GM19099 (cell line): ENCODE results near the gene FCER2.

ENCODE experiments used
- POLR2A ChIP-seq: IDR thresholded peaks from 3 replicates; pipeline ENCODE4 v1.6.1; 2011; ENCODE audit warnings: low read depth; ENCODE audit not compliant: insufficient read length; ENCODE audit errors: extremely low read depth

Gene FCER2

DNA sequence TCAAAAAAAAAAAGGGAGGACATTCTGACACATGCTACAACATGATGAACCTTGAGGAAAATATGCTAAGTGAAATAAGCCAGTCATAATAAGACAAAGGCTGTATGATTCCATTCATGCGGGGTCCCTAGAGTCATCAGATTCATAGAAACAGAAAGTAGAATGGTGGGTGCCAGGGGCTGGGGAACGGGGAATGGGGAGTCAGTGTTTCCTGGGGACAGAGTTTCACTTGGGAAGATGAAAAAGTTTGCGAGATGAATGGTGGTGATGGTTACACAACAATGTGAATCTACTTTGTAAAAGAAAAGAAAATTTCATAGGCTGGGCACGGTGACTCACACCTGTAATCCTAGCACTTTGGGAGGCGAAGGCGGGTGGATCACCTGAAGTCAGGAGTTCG, 36.1 kb upstream of the FCER2 start:
- TF ChIP-seq POLR2A: no peak

- TF ChIP-seq POLR2A: no peak
Observed at GRCh38 chr19:7737215-7737614, 35.3 kb upstream of the FCER2 start.

- no peak for TF ChIP-seq POLR2A
Observed at GRCh38 chr19:7736148-7736547, 34.2 kb upstream of the FCER2 start.

DNA sequence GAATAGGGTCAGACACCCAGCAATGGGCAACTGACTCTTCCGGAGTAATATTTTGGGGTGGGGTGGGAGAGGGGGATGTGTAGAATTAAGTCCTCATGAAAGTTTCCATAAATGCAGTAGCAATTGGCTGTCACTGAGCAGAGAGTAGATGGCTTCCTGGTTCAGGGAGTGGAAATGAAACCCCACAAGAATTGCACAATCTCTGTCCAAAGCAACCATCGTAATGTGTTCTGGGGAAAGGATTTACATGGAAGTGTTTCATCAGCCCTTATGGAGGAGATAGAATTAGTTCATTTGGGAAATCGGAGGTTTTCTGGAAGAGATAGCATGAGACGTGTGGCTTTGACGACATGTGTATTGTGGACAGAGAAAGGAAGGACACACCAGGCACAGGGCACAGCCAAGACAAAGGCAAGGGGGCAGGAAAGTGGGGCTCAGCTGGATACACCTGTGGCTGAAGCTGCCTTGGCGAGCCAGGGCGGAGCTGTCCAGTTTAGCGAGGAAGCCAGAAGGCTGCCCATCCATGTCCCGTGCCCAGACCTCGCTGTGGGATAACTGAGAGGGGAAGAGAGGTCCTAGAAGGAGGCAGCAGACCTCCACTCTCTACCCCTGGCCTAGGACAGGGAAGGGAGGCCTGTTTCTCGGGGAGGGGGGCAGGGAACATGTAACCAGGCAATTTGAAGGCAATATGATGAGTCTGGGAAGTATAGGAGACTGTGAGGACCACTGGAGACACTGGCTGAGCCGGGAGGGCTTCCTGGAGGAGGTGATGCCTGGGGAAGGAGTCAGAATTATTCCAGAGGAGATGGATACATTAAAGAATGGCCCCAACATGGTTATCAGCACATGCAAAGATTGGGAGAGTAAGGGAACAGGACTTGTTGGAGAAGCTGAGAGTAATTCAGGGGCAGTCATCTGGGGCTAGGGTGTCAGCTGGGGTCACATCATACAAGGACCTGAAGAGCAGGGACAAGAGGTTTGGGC, 32.6 kb upstream of the FCER2 start:
- TF ChIP-seq POLR2A: no peak

- no peak for TF ChIP-seq POLR2A
Observed at GRCh38 chr19:7733376-7733775, 31.4 kb upstream of the FCER2 start.

GRCh38 chr19:7732045-7732444, 30.1 kb upstream of the FCER2 start, which contains the start of gene CLEC4G:
Gene CLEC4G, minus strand, starts transcription at chr19:7732110. Its CDS starts 8 bp downstream, at chr19:7732102.
- TF ChIP-seq POLR2A: no peak

DNA sequence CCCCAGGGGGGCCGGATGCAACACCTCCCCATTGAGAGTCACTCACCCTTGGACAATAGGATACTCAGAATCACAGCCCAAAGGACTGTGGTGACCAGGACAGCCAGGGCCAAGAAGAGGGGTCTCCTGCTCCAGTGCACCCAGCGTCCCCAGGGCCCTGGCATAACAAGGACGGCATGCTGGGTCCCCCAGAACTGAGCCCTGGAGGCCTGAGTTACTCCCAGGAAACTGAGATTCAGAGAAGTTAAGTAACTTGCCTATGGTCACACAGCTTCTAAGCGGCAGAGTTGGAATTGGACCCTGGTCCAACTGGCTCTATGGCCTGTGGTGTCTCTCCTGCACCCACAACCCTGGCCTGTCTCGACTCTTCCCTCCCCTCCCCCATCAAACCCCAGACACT, 29.7 kb upstream of the FCER2 start:
- TF ChIP-seq POLR2A: no peak

DNA sequence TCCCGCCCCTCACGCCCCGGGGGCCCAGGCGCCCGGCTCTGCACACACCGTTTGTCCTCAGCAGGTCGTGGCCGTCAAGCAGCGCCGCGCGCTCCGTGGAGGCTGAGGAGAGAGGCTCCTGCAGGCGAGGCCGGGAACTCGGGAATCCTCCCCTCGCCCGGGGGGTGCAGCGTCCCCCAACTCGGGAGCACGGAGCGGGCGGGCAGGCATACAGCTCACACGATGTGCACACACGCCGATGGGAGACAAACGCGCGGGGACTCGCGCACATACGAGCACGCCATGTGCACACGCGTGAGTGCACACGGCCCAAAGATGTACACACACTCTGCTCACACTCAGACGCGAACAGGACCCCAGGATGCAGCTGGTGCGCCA, 29.3 kb upstream of the FCER2 start:
- no peak for TF ChIP-seq POLR2A

DNA sequence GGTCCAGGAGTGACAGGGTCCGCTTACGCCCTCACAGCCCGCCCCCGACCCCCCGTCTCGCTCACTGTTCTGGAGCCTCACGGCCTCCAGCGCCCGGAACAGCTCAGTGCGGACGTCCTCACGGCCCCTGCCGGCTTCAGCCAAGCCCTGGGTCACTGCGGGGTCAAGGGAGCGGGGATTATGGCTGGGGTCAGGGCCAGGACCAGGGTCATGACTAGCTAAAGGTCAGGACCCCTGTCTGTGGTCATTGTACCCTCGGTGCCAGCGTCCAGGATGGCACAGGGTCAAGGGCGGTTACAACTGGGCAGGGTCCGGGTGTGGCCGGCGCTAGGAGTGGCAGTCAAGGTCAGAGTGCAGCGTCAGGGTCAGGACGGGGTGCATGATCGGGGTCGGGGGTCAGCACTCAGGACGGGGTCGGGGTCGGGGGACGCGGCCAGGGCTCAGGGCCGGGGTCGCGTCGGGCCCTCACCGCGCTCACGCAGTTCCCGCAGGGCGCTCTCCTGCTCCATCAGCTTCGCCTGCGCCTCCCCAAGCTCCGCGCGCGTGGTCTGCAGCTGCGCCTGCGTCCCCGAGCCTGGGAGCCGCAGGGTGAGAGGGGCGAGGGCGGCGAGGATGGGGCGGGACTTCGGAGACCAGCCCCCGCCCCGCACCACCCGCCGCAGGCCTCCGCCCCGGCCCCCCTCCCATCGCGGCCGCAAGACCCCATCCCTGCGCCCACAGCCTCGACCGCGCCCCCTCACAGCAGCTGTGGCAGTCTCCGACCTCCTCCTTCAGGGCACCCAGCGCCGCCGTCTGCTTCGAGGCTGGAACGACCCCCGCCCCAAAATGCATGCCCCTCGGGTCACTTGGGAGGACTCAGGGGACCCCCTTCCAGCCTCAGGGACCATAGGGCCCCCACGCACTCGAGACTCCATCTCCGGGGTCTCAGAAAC, 28.6 kb upstream of the FCER2 start:
- no peak for TF ChIP-seq POLR2A

GRCh38 chr19:7729831-7730285, 27.9 kb upstream of the FCER2 start:
- TF ChIP-seq POLR2A: no peak

- TF ChIP-seq POLR2A: no peak
Observed at GRCh38 chr19:7729211-7729610, 27.3 kb upstream of the FCER2 start.

DNA sequence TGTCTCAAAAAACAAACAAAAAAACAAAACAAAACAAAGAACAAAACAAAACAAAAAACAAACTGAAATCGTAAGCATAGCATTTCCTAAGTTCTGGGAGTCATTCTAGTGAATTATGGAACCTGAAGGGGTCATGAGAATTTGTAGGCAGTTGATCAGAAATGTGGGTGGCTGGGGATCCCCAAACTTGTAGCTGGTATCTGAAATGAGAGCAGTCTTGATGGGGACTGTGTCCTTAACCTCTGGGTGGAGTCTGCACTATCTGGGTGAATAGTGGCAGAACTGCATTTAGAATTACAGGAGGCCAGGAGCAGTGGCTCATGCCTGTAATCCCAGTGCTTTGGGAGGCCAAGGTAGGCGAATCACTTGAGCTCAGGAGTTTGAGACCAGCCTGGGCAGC, 23.9 kb upstream of the FCER2 start:
- TF ChIP-seq POLR2A: no peak

DNA sequence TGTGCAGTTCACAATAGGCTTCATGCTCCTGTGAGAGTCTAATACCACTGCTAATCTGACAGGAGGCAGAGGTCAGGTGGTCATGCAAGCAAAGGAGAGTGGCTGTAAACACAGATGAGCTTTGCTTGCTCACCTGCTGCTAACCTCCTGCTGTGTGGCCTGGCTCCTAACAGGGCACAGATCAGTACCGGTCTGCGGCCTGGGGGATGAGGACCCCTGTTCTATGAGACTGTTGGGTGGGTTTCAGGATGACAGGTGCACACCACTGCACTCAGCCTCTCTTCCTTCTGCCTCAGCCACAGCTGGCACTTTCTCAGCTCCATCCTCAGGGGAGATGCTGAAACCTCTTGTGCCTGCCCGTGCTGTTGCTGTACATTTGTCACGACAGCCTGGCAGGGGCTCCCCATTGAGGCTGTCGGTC, 20.3 kb upstream of the FCER2 start:
- TF ChIP-seq POLR2A: no peak

GRCh38 chr19:7720351-7720750, 18.4 kb upstream of the FCER2 start:
- no peak for TF ChIP-seq POLR2A

DNA sequence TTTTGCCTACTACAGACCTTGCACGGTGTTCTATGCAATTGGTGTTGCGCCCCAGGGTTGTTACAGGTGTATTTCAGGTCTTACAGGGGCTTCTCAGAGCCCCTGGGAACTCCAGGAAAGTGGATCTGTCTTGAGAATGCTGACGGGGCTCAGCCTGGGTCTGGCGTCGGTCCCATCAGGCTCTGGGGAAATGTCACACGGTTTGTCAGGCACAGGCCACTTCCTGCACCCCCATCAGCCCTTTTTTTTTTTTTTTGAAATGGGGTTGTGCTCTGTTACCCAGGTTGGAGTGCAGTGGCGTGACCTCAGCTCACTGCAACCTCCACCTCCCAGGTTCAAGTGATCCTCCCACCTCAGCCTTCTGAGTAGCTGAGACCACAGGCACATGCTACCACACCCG, 16.7 kb upstream of the FCER2 start:
- TF ChIP-seq POLR2A: no peak

- no peak for TF ChIP-seq POLR2A
Observed at GRCh38 chr19:7716762-7717161, 14.8 kb upstream of the FCER2 start.

DNA sequence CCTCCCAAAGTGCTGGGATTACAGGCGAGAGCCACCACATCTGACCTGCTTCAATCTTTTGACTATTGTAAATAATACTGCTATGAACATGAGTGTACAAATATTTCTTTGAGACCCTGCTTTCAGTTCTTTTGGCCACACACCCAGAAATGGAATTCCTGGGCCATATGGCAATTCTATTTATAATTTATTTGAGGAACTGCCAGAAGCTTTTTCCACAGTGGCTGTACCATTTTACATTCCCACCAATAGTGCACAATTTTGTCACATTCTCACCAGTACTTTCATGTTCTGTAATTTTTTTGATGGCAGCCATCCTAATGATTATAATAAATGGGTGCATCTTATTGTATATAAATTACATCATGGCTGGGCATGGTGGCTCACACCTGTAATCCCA, 13.7 kb upstream of the FCER2 start:
- no peak for TF ChIP-seq POLR2A
